ENCODE measurements around the gene CSH1. TPM values are rescaled to one million over a fixed set of nuclear protein-coding genes. Genes with fewer than 3 reads are reported as not detected.
A peak's percentile ranks its signal among the peaks of the same experiment; 100 is the strongest.
"Not testable (repeated sequence)": the region's sequence is repeated elsewhere in the genome, so short reads cannot be mapped to it uniquely, and the experiment has no call there.

CSH1 gene
- total RNA-seq, 1 donor from 2014 or later: not detected

GRCh38 chr17:63904796-63905195 is 8.4 kb upstream of the CSH1 start:
- DNase-seq (ENCODE audit: low read depth): not testable (repeated sequence)

- peak; percentile 11 for DNase-seq (ENCODE audit: low read depth)
Measured at GRCh38 chr17:63903787-63904201, 7.4 kb upstream of the CSH1 start.

GRCh38 chr17:63901971-63902370 is 5.6 kb upstream of the CSH1 start:
- DNase-seq (ENCODE audit: low read depth): peak; percentile 14

- DNase-seq (ENCODE audit: low read depth): not testable (repeated sequence)
Measured at GRCh38 chr17:63898899-63899798, 2.8 kb upstream of the CSH1 start.

- not testable (repeated sequence) for DNase-seq (ENCODE audit: low read depth)
Measured at GRCh38 chr17:63894821-63895220, 1.6 kb downstream of the CSH1 start.

- DNase-seq (ENCODE audit: low read depth): not testable (repeated sequence)
Measured at GRCh38 chr17:63894021-63894420, 2.4 kb downstream of the CSH1 start.

GRCh38 chr17:63892316-63893037 is 3.9 kb downstream of the CSH1 start:
- peak; percentile 17 for DNase-seq (ENCODE audit: low read depth)

- peak; percentile 51 for DNase-seq (ENCODE audit: low read depth)
Measured at GRCh38 chr17:63889026-63889848, 7.1 kb downstream of the CSH1 start.

GRCh38 chr17:63885119-63885518 is 11.3 kb downstream of the CSH1 start:
- not testable (repeated sequence) for DNase-seq (ENCODE audit: low read depth)

- not testable (repeated sequence) for DNase-seq (ENCODE audit: low read depth)
Measured at GRCh38 chr17:63882626-63883126, 13.7 kb downstream of the CSH1 start.

- peak; percentile 31 for DNase-seq (ENCODE audit: low read depth)
Measured at GRCh38 chr17:63881935-63882601, 14.3 kb downstream of the CSH1 start, which contains the start of gene GH2. Gene GH2 (minus strand): TSS chr17:63881944. CDS start chr17:63881801, 143 bp downstream.

GRCh38 chr17:63881337-63881736 is 15.0 kb downstream of the CSH1 start:
- peak; percentile 10 for DNase-seq (ENCODE audit: low read depth)

GRCh38 chr17:63880706-63881105 is 15.7 kb downstream of the CSH1 start:
- no peak for DNase-seq (ENCODE audit: low read depth)

- not testable (repeated sequence) for DNase-seq (ENCODE audit: low read depth)
Measured at GRCh38 chr17:63878413-63878812, 18.0 kb downstream of the CSH1 start.

GRCh38 chr17:63874693-63875092 is 21.7 kb downstream of the CSH1 start:
- not testable (repeated sequence) for DNase-seq (ENCODE audit: low read depth)

- not testable (repeated sequence) for DNase-seq (ENCODE audit: low read depth)
Measured at GRCh38 chr17:63874061-63874626, 22.2 kb downstream of the CSH1 start.

- not testable (repeated sequence) for DNase-seq (ENCODE audit: low read depth)
Measured at GRCh38 chr17:63873577-63873976, 22.8 kb downstream of the CSH1 start, which contains the start of gene CSH2. Gene CSH2 (minus strand): TSS chr17:63873677. CDS start chr17:63873614, 63 bp downstream.

- DNase-seq (ENCODE audit: low read depth): not testable (repeated sequence)
Measured at GRCh38 chr17:63871646-63872365, 24.6 kb downstream of the CSH1 start.

- DNase-seq (ENCODE audit: low read depth): not testable (repeated sequence)
Measured at GRCh38 chr17:63870292-63870665, 26.1 kb downstream of the CSH1 start.

Data from myocyte (in vitro differentiated cells).